Activated gamma-delta T cell treated with Interleukin-2 at 50 U/mL for 16 hours (primary cell): Measurements from ENCODE around the gene SPNS2.

Experiments used
- DNase-seq: peaks from one replicate; pipeline ENCODE4 v3.0.0-alpha.2; 2020

The SPNS2 gene

DNA sequence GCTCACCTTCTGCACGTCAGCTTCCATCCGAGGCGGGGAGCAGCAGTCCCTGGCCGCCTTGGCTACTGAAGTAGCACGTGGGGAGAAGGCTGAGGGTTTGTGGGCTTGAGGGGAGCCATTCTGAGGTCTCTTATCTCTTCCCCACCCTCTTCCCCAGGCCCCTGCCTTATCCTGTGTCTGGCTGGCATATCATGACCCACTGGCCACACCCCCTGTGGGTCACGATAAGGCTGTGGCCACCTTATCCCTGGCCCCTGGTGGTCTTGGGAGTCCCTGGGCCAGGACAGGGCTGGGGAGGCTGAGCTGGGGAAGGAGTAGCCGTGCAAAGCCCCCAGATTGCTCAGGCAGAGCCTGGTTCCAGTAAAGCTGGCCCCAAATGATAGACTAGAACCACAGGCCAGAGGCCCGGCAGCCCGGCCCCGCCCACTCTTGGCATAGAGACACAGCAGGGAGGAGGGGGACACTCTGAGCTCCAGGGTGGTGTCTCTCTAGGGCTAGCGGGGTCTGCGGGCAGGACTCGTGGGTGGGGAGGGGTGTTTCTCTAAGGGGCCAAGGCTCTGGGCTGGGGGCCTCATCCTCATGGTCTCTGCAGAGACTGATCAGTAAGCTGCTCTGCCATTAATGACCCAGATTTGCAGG is 7.6 kb downstream of the SPNS2 start:
- no peak for DNase-seq

DNA sequence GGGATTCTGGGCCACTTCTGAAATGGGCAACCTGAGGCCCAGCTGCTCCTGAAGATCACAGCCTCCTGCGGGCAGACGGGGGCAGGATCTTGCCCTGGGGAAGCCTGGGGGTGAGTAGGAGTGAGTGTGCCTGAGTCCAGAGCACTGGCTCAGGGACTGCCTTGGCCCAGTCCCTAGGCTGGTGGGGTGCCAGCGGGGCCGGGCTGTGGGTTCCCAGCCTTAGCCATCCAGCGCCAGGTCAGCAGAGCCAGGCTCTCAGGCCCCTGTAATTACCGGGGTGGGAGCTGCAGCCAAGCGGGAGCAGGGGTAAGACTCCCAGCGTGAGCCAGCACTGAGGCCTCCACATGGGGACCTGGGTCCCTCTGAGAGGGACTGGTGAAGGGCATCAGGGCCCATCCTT is 8.2 kb downstream of the SPNS2 start:
- no peak for DNase-seq

DNA sequence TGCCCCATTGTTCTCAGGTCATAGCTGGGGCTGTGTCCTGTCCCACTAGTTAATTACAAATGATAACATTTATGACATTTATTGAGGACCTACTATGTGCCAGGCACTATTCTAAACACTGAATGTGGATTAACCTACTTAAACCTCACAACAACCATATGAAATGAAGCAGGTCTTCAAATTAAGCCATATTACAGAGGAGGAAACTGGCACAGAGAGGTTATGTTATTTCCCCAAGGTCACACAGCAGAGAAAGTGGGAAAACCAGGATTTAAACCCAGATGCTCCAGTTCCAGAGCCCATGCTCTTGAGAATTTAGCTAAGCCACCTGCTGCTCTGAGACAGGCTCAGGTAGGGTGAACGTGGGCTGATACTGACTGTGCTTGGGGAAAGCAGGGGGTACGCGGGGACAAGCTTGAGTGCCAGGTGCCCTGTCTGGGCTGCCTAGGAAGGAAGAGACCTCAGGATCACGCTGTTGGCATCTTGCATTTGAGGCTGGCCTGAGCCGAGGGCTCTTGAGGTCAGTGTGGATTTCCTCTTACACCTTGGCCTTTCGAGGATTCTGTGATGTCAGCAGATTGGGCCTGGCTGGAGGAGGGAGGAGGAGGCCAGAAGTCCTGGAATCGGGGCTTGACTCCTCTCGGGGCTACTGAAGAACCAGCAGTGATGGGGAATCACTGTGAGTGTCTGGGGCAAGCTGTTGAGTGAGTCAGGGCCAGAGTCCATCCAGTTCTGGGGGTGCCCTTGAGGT is 8.9 kb downstream of the SPNS2 start:
- no peak for DNase-seq

DNA sequence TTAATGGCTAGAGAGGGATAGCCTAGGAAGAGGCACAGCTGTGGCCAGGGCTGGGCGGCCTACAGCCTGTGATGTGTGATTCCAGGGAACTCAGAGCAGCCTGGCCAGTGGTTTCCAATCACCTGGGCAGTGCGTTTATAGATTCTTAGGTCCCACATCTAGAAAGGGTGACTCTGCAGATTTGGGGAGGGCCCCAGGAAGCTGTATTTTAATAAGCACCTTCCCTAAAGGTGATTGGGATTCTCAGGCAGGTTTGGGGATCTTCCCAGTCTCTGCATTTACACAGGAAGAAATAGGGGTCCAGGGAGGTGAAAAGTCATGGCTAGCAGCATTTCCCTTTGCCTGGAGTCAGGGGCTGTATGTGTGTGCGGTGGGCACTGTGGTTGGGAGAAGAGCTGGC is 9.5 kb downstream of the SPNS2 start:
- DNase-seq, result no peak

DNA sequence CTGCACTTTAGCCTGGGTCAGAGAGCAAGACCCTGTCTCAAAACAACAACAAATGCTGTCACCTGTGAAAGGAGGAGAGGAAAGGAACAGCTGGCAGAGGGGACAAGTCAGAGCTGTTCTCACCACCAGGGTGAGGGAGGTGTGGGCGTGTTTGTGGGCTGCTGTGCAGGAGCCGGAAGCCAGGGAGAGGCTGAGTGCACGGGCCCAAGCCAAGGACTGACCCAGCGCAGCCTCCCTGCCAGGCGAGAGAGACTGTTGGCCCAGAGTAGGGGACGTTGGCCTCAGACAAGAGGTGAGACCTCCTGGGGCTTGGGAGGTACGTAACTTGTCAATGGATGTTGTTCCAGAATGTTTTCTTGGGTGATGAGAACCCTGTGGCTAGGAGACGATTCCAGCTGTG is 10.7 kb downstream of the SPNS2 start:
- DNase-seq, result peak; percentile 37

- no peak for DNase-seq
Observed at GRCh38 chr17:4509923-4510617, 11.4 kb downstream of the SPNS2 start.

DNA sequence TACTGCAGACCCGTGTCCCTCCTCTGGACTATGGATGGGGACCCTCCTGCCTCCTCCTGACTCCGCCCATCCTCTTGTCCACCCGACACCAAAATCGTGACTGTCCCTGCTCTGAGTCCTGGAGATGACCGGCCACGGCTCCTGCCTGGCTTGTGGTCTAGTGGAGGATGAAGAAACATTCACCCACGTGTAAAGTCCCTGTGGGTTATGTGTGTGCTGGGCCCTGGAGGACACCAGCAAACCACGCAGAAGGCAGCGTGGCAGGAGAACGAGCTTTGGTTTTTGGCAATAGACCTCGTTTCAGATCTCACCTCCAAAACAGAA is 11.9 kb downstream of the SPNS2 start:
- no peak for DNase-seq

GRCh38 chr17:4511199-4511932 is 12.7 kb downstream of the SPNS2 start:
- DNase-seq, result no peak

- no peak for DNase-seq
Observed at GRCh38 chr17:4512156-4513112, 13.8 kb downstream of the SPNS2 start.

DNA sequence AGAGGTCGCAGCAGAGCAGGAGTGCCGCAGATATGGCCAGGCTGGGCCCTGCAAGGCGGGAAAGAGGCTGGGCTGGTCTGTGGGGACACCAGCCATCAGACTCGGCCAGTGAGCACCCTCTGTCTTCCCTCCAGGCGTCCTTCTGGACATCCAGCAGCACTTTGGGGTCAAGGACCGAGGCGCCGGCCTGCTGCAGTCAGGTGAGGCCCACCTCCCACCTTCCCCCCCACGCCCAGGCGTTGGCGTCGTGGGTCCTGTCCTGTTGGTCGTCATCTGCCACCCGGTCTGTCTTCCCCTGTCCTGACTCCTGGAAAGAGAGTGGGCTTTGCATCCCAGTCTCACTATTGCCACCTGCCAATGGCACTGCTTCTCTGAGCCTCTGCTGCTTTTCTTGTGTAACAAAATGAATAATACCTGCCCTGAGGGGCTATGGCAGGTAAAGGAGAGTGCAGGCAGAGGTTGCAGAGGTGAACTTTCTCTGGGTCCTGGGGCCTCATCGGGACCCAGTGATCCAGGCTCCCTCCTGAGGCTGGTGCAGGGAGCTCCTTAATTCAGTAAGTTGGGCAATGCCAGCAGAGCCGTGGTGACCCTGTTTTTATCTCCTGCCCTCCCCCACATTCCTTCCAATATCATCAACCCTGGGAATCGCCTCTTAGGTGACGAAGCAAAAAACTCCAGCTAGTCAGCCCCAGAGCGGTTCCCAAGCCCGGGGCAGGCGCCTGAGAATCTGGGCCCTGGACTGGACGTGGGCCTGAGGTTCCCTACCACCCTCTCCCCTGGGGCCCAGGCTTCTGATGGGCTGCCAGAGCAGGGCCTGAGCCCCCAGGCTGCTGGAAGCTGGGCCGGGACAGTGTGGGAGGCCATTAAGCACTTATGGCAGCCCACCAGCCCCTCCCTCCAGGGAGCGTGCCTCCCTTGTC is 14.7 kb downstream of the SPNS2 start:
- no peak for DNase-seq

GRCh38 chr17:4514206-4514605 is 15.5 kb downstream of the SPNS2 start:
- DNase-seq, result no peak

GRCh38 chr17:4514779-4515178 is 16.1 kb downstream of the SPNS2 start:
- no peak for DNase-seq

DNA sequence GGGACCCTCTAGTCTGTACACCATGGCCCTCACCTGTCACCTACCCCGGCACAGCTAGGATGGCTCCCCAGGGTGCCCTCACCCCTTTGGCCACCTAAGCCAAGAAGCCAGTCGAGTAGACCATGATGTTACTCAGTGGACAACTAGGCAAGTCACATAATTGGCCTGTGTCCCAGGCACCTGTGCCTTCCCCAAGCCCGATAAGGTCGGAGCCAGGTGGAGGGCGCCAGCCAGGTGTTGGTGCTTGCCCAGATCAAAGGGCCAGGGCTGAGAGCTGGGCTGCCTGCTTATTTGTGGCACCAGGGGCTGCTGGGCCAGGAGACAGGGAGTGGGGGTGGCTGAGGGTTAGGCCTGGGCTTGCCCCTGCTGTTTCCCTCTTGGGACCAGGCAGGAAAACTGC is 16.8 kb downstream of the SPNS2 start:
- no peak for DNase-seq

DNA sequence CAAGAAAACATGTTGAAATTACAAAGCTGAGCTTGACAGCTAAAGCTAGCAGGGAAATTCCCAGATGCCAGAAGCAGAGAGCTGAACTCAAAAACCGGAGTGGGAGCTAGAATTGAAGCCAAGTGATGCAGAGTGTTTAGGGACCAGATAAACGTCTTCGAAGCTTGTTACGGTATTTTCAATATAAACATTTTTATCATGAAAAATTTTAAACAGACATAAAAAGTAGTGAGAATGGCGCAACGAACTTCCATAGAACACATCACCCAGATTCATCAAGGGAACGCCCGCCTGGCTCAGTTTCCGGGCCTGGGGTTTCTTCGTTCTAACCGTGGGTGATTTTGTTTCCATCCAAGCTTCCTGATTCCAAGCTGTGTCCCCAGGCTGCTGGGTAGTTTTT is 18.1 kb downstream of the SPNS2 start:
- no peak for DNase-seq

- DNase-seq, result no peak
Observed at GRCh38 chr17:4518901-4519300, 20.2 kb downstream of the SPNS2 start.

DNA sequence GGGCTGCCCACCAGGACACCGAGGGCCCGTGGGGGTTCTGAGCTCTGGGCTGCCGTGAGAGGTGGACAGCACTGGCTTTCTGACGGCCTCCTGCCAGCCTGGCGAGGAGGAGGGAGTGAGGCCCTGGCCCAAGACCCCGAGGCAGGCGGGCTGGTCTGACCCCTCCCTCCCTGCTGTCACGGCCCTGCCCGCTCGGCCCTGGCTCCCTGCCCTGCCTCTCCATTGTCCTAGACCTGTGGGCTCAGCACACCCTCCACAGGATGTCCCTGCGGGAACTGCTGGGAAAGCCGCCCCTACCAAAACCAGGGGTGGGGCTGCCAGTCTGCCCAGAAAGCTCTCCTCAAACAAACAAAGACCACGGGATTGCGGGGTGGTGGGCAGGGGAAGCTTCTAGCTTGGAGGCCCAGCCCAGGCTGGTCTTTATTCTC is 20.7 kb downstream of the SPNS2 start:
- DNase-seq, result no peak

GRCh38 chr17:4520060-4520893 is 21.6 kb downstream of the SPNS2 start:
- no peak for DNase-seq

- DNase-seq, result no peak
Observed at GRCh38 chr17:4520894-4521600, 22.4 kb downstream of the SPNS2 start.

- no peak for DNase-seq
Observed at GRCh38 chr17:4522661-4523060, 24.0 kb downstream of the SPNS2 start.

- no peak for DNase-seq
Observed at GRCh38 chr17:4523946-4524345, 25.3 kb downstream of the SPNS2 start.
